Uterus (tissue), 4 donors: ENCODE results near the gene CORO1C. TPM values are rescaled to one million over a fixed set of nuclear protein-coding genes. Genes with fewer than 3 reads are reported as not detected.
"Not testable (repeated sequence)": the region's sequence is repeated elsewhere in the genome, so short reads cannot be mapped to it uniquely, and the experiment has no call there.

ENCODE experiments used
- DNase-seq, 2 donors: peaks; one replicate each; pipeline ENCODE4 v3.0.0-alpha.2; 2019 to 2020
- H3K27ac ChIP-seq, 2 donors: fragments of 200-600 bp; sonication (generic); 1 replicate in 1 of 2; 2 replicates in 1 of 2; pipeline ENCODE4 v1.5.1; 2016 to 2018
- H3K27me3 ChIP-seq, 2 donors: fragments of 200-600 bp; sonication (generic); one replicate each; pipeline ENCODE4 v1.5.1; 2018 to 2019; ENCODE audit warnings: control low read depth in 1 of 2
- H3K36me3 ChIP-seq, 2 donors: fragments of 200-600 bp; sonication (generic); one replicate each; pipeline ENCODE4 v1.5.1; 2019; ENCODE audit warnings: control low read depth in 1 of 2
- H3K4me1 ChIP-seq, 2 donors: fragments of 200-600 bp; sonication (generic); one replicate each; pipeline ENCODE4 v1.5.1; 2018 to 2019; ENCODE audit warnings: control low read depth in 1 of 2
- H3K4me3 ChIP-seq, 2 donors: fragments of 200-600 bp; sonication (generic); 1 replicate in 1 of 2; 2 replicates in 1 of 2; pipeline ENCODE4 v1.5.1; 2018 to 2019; ENCODE audit warnings: mild to moderate bottlenecking in 1 of 2
- H3K9me3 ChIP-seq, 2 donors: fragments of 200-600 bp; sonication (generic); one replicate each; pipeline ENCODE4 v1.5.1; 2019; ENCODE audit warnings: control low read depth in 1 of 2
- POLR2A ChIP-seq, 2 donors: fragments of 450-650 bp; IDR thresholded peaks; one replicate each; pipeline ENCODE4 v1.6.1; 2016; ENCODE audit warnings: antibody characterized with exemption in 2 of 2, mild to moderate bottlenecking in 1 of 2, moderate library complexity in 1 of 2
- intact Hi-C: fragments of 100-400 bp; cut with DNase I; formaldehyde crosslinking; loops from one replicate; pipeline ENCODE4 v1.15.1; 2023; ENCODE audit warnings: low total_unique reads
- total RNA-seq, 4 donors: library from RNA; depleted of rRNA in 3 of 4; stranded (reverse); fragments of >200 nt in 3 of 4; gene quantifications; one replicate each; pipeline versions ENCODE4 v1.1.0 to v1.2.4, GENCODE V29; 2014 to 2023
- TF ChIP-seq, protein P1 (sequence below), 4 experiments: fragments of 200-600 bp in 2 of 4; fragments of 450-650 bp in 2 of 4; sonication (generic) in 2 of 4; IDR thresholded peaks; one replicate each; pipeline ENCODE4 v1.5.1; 2016 to 2019; ENCODE audit warnings: antibody characterized with exemption in 4 of 4, mild to moderate bottlenecking in 2 of 4, moderate library complexity in 1 of 4
- donor health status: DM: yes; HTN: yes; CAD: no.

The CORO1C gene
- total RNA-seq, 4 donors from 2014 or later = 129 to 357 (median 235) TPM

DNA sequence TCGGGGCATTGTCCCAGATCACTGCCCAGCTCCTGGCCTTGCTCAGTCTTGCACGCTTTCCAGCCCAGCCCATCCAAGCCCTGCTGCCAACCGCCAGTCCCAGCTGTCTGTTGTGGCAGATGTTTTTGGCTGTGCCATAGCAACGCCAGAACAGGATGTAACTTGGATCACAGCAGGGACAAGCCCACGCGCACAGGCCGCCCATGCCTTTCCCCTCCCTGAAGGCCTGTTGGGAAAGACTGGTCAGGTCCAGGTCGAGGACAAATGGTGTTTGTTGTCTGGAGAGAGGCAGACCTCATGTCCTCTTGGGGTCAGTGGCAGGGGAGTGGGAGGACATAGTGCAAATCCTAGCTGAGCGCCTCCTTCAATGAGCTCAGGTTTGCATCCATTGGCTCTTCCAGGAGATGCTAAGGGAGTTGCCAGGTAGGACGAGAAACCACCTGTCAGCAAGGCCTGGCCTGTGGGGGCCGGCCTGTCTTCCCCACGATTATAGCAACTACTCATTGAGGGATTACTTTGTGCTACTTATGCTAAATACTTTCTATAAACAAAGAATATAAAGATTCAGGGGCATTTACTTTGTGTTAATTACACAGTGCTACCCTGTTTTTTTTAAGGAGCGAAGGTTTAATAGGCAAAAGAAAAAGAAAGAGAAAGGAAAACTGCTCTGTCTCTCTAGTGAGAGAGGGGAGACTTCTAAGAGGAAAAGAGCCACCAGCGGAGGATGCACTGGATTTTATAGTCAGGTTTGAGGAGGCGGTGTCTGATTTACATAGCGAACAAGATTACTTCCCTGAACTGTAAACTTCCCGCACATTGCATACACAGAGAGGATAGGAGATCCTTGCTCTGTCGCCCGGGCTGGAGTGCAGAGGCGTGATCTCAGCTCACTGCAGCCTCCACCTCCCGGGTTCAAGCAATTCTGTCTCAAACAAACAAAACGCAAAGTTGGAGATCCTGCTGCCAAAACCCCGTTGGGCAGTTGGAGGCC, 42.8 kb upstream of the CORO1C start:
- Histone ChIP-seq H3K9me3 (no peaks in the 10 kb centered on the region), H3K4me3 (no peak overlapping the region), H3K4me1 (peaks cover 0 to 10% of the 10 kb centered on the region in 2 donors), H3K36me3 (no peaks in the 10 kb centered on the region), H3K27me3 (no peaks in the 10 kb centered on the region), H3K27ac (peak overlapping the region; percentile 77 to 79)
- TF ChIP-seq POLR2A (IDR thresholded peaks at IDR 0.05) = no peak
- TF ChIP-seq, protein P1, sequence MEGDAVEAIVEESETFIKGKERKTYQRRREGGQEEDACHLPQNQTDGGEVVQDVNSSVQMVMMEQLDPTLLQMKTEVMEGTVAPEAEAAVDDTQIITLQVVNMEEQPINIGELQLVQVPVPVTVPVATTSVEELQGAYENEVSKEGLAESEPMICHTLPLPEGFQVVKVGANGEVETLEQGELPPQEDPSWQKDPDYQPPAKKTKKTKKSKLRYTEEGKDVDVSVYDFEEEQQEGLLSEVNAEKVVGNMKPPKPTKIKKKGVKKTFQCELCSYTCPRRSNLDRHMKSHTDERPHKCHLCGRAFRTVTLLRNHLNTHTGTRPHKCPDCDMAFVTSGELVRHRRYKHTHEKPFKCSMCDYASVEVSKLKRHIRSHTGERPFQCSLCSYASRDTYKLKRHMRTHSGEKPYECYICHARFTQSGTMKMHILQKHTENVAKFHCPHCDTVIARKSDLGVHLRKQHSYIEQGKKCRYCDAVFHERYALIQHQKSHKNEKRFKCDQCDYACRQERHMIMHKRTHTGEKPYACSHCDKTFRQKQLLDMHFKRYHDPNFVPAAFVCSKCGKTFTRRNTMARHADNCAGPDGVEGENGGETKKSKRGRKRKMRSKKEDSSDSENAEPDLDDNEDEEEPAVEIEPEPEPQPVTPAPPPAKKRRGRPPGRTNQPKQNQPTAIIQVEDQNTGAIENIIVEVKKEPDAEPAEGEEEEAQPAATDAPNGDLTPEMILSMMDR (IDR thresholded peaks at IDR 0.05) = no peak
- intact Hi-C loops = no loop called here
- peak; percentile 88 to 90 for DNase-seq

DNA sequence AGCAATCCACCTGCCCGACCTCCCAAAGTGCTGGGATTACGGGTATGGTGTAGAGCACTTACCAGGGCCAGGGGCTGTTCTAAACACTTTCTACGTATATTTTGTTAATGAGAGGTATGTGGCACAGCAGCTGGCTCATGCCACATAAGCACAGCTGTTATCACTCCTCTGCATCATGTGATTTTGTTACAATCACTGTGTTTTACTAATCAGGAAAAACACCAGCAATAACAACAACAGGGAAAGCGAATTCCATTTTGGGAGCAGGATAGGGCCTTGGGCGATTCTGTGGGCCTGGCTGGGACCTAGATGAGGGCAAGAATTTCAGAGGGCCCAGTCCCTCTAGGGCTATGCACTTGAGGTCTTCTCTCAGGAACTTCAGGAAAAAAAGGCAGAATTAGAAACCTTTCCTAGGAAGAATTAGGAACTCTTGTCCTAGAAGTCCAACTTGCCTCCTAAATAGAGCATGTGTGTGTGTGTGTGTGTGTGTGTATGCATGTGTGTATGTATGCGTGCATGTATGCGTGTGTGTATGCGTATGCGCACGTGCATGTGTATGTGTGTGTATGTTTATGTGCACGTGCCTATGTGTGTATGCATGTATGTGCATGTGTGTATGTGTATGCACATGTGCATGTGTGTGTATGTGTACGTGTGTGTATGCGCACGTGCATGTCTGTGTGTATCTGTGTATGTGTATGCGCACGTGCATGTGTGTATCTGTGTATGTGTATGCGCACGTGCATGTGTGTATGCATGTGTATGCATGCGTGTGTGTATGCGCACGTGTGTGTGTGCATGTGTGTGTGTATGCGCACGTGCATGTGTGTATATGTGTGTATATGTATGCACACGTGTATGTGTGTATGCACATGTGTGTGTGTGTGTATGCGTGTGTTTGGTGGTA, 41.8 kb upstream of the CORO1C start:
- TF ChIP-seq, protein P1 (IDR thresholded peaks at IDR 0.05) = no peak
- TF ChIP-seq POLR2A (IDR thresholded peaks at IDR 0.05) = no peak
- intact Hi-C loops = no loop called here
- Histone ChIP-seq H3K9me3 (no peaks in the 10 kb centered on the region), H3K27me3 (no peaks in the 10 kb centered on the region), H3K4me3 (no peak overlapping the region), H3K27ac (peak overlapping the region; percentile 7 to 18), H3K36me3 (no peaks in the 10 kb centered on the region), H3K4me1 (peaks cover 0 to 10% of the 10 kb centered on the region in 2 donors)
- no peak for DNase-seq

DNA sequence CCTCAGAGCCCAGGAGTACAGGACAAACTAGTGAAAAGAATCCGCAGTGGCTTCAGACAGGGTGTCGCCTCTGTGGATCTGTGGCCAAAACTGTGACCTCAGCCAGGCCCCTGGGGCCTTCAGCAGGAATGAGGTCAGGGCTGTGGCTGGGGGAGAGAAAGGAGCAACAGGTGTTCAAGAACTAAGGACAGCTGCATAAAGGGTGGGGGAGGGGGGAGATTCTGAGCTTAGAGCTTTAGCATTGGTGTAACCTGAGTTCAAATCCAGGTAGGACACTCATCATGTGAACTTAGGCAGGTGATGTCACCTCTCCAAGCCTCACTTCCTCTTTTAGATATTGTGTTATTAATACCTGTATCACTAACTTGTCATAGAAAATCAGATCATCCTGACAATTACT, 40.9 kb upstream of the CORO1C start:
- H3K4me1 ChIP-seq = peaks cover 0 to 10% of the 10 kb centered on the region in 2 donors

DNA sequence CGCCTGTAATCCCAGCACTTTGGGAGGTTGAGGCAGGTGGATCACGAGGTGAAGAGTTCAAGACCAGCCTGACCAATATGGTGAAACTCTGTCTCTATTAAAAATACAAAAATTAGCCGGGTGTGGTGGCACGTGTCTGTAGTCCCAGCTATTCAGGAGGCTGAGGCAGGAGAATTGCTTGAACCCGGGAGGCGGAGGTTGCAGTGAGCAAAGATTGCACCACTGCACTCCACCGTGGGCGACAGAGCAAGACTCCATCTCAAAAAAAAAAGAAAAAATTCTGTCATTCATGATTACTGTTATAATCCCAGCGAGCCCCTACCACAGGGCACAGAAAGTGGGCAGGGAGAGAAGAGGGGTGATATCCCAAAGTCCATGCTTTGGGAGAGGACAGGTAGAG, 40.5 kb upstream of the CORO1C start:
- H3K27ac ChIP-seq, H3K4me3 ChIP-seq, intact Hi-C loops, H3K9me3 ChIP-seq, DNase-seq, H3K27me3 ChIP-seq, H3K36me3 ChIP-seq: not testable (repeated sequence)
- H3K4me1 ChIP-seq = peaks cover 0 to 10% of the 10 kb centered on the region in 2 donors

More for the DNA sequence above, 40.9 kb upstream of the CORO1C start:
- Histone ChIP-seq H3K36me3 (no peaks in the 10 kb centered on the region), H3K27ac (peak overlapping the region in 1 of 2 donors; percentile 7), H3K4me3 (no peak overlapping the region), H3K27me3 (no peaks in the 10 kb centered on the region), H3K9me3 (no peaks in the 10 kb centered on the region)
- DNase-seq = no peak
- no peak for TF ChIP-seq POLR2A (IDR thresholded peaks at IDR 0.05)
- TF ChIP-seq, protein P1 (IDR thresholded peaks at IDR 0.05) = no peak
- intact Hi-C loops = no loop called here

DNA sequence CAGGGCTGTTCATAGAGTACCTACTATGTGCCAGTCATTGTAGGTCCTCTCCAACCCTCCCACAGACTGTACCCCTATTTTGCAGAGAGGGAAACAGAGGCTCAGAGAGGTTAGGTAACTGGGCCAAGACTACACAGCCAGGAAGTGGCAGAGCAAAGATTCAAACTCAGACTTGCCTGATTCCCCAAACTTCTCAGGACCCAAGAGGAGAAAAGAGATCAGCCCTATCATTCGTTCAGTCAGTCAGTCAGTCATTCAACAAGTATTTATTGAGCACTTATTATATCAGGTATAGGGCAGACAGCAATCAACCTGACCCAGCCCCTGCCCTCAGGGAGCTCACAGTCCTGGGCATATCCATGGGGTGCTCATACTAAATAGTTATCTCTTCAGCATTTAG, 39.6 kb upstream of the CORO1C start:
- H3K27ac ChIP-seq = no peak overlapping the region
- no peaks in the 10 kb centered on the region for H3K36me3 ChIP-seq
- no peaks in the 10 kb centered on the region for H3K9me3 ChIP-seq
- no peak for DNase-seq
- intact Hi-C loops = no loop called here
- no peak overlapping the region for H3K4me3 ChIP-seq
- TF ChIP-seq, protein P1 (IDR thresholded peaks at IDR 0.05) = no peak
- no peak for TF ChIP-seq POLR2A (IDR thresholded peaks at IDR 0.05)
- H3K27me3 ChIP-seq = no peaks in the 10 kb centered on the region
- H3K4me1 ChIP-seq = peaks cover 0 to 10% of the 10 kb centered on the region in 2 donors
